ENCODE measurements around the gene GPSM1. TPM values are rescaled to one million over a fixed set of nuclear protein-coding genes. Genes with fewer than 3 reads are reported as not detected.

Gene GPSM1
- total RNA-seq, 1 experiment from 2014 or later = 26.4 TPM

GRCh38 chr9:136395345-136396218 is 68.2 kb downstream of the GPSM1 start:
- TF ChIP-seq MAX (IDR thresholded peaks at IDR 0.05) = no peak
- no peak for TF ChIP-seq YY1 (IDR thresholded peaks at IDR 0.05; ENCODE audit: extremely low read depth, insufficient replicate concordance, low read depth, low read length)
- no peak for TF ChIP-seq ELF1 (IDR thresholded peaks at IDR 0.05; ENCODE audit: borderline replicate concordance, low read depth)
- no peak for TF ChIP-seq ZBTB33 (IDR thresholded peaks at IDR 0.05; ENCODE audit: extremely low read depth, insufficient replicate concordance, low read length)
- TF ChIP-seq ZFX (IDR thresholded peaks at IDR 0.05) = no peak
- Histone ChIP-seq H3K27me3 (ENCODE audit: insufficient read depth, low read length) (no peaks in the 10 kb centered on the region), H3K9me3 (ENCODE audit: control insufficient read depth in 1 of 2, insufficient read depth in 1 of 2, low read depth in 1 of 2, low read length in 2 of 2) (no peaks in the 10 kb centered on the region), H3K9ac (ENCODE audit: low read length) (no peak overlapping the region), H3K36me3 (ENCODE audit: control insufficient read depth in 1 of 2, insufficient read depth in 2 of 2, low read length in 2 of 2) (peaks cover 44 to 61% of the 10 kb centered on the region in 2 experiments), H3K4me1 (ENCODE audit: control insufficient read depth in 1 of 2, insufficient read depth in 2 of 2, low read length in 2 of 2) (peaks cover 7 to 14% of the 10 kb centered on the region in 2 experiments), H4K20me1 (ENCODE audit: insufficient read depth) (no peaks in the 10 kb centered on the region), H3K27ac (ENCODE audit: low read depth, low read length) (no peak overlapping the region), H3K79me2 (ENCODE audit: insufficient read depth, low read length) (peaks cover 60% of the 10 kb centered on the region), H3K9me2 (ENCODE audit: insufficient read depth) (no peaks in the 10 kb centered on the region), H3K4me2 (ENCODE audit: low read length) (no peak overlapping the region), H3K4me3 (replicated peaks in 1 of 2; ENCODE audit: low read depth in 1 of 2, low read length in 2 of 2) (no peak overlapping the region), H2AFZ (ENCODE audit: low read depth, low read length, poor library complexity, severe bottlenecking) (no peak overlapping the region)
- CTCF ChIA-PET = no interaction called here
- RAD21 ChIA-PET (ENCODE audit: low non-redundant PET in 1 of 2, low total read pairs in 2 of 2, uncharacterized antibody in 2 of 2, unreplicated experiment in 2 of 2) = no interaction called here
- DNase-seq (ENCODE audit: low read depth, low spot score) (no peak), ATAC-seq (no peak)
- intact Hi-C loops (cut with micrococcal nuclease) = no loop called here
- POLR2A ChIA-PET = no interaction called here
- BruUV-seq (replicated peaks) = no TSS peak

- Histone ChIP-seq H3K27me3 (ENCODE audit: insufficient read depth, low read length) (no peaks in the 10 kb centered on the region), H3K79me2 (ENCODE audit: insufficient read depth, low read length) (peaks cover 60% of the 10 kb centered on the region), H3K36me3 (ENCODE audit: control insufficient read depth in 1 of 2, insufficient read depth in 2 of 2, low read length in 2 of 2) (peaks cover 42 to 61% of the 10 kb centered on the region in 2 experiments), H3K9me3 (ENCODE audit: control insufficient read depth in 1 of 2, insufficient read depth in 1 of 2, low read depth in 1 of 2, low read length in 2 of 2) (no peaks in the 10 kb centered on the region), H3K4me1 (ENCODE audit: control insufficient read depth in 1 of 2, insufficient read depth in 2 of 2, low read length in 2 of 2) (peaks cover 7 to 16% of the 10 kb centered on the region in 2 experiments), H3K9me2 (ENCODE audit: insufficient read depth) (no peaks in the 10 kb centered on the region), H4K20me1 (ENCODE audit: insufficient read depth) (no peaks in the 10 kb centered on the region), H2AFZ (ENCODE audit: low read depth, low read length, poor library complexity, severe bottlenecking) (no peak overlapping the region), H3K4me2 (ENCODE audit: low read length) (no peak overlapping the region), H3K9ac (ENCODE audit: low read length) (no peak overlapping the region), H3K27ac (ENCODE audit: low read depth, low read length) (no peak overlapping the region), H3K4me3 (replicated peaks in 1 of 2; ENCODE audit: low read depth in 1 of 2, low read length in 2 of 2) (no peak overlapping the region)
- CTCF ChIA-PET = no interaction called here
- ATAC-seq (no peak), DNase-seq (ENCODE audit: low read depth, low spot score) (no peak)
- no TSS peak for BruUV-seq (replicated peaks)
- intact Hi-C loops (cut with micrococcal nuclease) = no loop called here
- no peak for TF ChIP-seq CEBPB (IDR thresholded peaks at IDR 0.05; ENCODE audit: low read depth)
- no peak for TF ChIP-seq ZBTB33 (IDR thresholded peaks at IDR 0.05; ENCODE audit: extremely low read depth, insufficient replicate concordance, low read length)
- TF ChIP-seq CBX3 (IDR thresholded peaks at IDR 0.05; ENCODE audit: low read depth) = no peak
- TF ChIP-seq POLR2AphosphoS5 (IDR thresholded peaks at IDR 0.05; ENCODE audit: low read depth, low read length) = no peak
- no peak for TF ChIP-seq MAX (IDR thresholded peaks at IDR 0.05)
- TF ChIP-seq SIN3A (IDR thresholded peaks at IDR 0.05; ENCODE audit: low read depth) = no peak
- no peak for TF ChIP-seq SP1 (IDR thresholded peaks at IDR 0.05; ENCODE audit: low read depth)
- no peak for TF ChIP-seq SRF (IDR thresholded peaks at IDR 0.05; ENCODE audit: low read depth)
- RAD21 ChIA-PET (ENCODE audit: low non-redundant PET in 1 of 2, low total read pairs in 2 of 2, uncharacterized antibody in 2 of 2, unreplicated experiment in 2 of 2) = no interaction called here
- POLR2A ChIA-PET = no interaction called here
These were observed 68.8 kb downstream of the GPSM1 start for GRCh38 chr9:136396219-136396515.

Measured in HCT116 (cell line).